Glomerular visceral epithelial cell (primary cell): ENCODE results near the gene POLN.
"Not testable (repeated sequence)": the region's sequence is repeated elsewhere in the genome, so short reads cannot be mapped to it uniquely, and the experiment has no call there.

Source experiments
- DNase-seq: peaks from one replicate; pipeline ENCODE4 v3.0.0-alpha.2; 2016; ENCODE audit errors: extremely low spot score

Gene POLN

DNA sequence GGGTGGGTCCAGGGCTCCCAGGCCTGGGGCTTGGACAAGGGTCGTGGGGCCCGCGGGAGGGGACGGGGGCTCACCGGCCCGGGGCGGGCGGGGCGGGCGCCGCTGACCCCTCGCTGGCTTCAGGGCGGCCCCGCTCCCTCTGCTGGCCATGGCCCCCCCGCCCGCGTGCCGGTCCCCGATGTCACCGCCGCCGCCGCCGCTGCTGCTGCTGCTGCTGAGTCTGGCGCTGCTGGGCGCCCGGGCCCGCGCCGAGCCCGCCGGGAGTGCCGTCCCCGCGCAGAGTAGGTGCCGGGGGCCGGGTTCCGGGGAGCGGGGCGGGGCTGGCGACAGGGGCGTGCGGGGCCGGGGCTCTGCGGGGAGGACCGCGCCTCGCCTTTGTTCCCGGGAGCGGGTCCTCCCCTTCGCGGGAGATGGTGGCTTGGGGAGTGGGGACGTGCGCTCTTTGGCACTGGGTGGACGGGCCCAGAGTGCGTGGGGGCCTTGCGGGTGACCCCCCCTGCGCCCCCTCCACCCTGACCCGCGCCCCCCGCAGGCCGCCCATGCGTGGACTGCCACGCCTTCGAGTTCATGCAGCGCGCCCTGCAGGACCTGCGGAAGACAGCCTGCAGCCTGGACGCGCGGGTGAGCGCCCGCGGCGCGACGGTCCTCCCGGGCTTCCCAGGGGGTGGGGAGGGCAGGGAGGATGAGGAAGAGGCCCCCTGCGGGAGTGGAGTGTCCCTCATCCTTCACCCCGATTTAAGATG lies 199.5 kb downstream of the POLN start:
- DNase-seq = no peak

DNA sequence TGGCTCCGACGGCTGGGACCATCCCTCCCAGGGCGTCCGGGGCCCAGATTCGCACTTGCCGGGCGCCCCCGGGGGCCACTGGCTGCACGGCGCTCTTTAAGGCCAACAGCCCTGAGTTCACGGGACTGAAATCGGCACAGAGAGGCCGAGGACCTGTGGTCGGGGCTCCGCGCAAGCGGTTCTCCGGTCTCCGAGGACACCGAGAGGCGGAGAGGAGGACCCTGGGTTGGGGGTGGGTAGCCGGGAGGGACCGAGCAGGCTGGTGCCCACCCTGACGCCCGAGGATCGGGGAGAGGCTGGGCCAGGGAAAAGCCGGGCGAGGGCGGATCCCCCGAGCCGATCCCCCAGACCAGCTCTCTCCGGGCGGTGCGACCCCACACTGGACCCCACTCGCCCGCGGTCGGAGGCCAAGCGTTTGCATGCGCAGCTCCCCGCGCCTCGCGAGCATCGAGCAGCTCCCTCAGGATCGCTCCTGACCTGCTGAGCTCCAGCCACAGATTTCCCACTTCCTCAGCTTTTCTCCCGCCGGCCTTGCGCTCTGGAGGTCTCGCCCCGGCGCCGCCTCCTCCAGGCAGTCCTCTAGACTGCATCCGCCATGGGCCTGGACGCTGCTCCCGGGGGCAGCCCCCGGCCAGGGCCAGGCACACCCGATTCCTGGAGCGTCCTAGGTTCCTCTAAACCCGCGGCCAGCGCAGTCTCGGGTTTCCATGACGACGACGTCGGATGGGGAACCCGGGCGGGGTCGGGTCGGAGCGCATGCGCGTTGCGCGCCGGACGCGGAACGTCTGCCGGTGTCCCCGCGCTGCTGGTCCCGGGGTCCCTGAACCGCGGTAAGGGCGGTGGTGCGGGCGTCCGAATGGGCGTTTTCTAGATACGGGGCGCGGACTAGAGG lies 200.4 kb downstream of the POLN start:
- peak; percentile 82 for DNase-seq

DNA sequence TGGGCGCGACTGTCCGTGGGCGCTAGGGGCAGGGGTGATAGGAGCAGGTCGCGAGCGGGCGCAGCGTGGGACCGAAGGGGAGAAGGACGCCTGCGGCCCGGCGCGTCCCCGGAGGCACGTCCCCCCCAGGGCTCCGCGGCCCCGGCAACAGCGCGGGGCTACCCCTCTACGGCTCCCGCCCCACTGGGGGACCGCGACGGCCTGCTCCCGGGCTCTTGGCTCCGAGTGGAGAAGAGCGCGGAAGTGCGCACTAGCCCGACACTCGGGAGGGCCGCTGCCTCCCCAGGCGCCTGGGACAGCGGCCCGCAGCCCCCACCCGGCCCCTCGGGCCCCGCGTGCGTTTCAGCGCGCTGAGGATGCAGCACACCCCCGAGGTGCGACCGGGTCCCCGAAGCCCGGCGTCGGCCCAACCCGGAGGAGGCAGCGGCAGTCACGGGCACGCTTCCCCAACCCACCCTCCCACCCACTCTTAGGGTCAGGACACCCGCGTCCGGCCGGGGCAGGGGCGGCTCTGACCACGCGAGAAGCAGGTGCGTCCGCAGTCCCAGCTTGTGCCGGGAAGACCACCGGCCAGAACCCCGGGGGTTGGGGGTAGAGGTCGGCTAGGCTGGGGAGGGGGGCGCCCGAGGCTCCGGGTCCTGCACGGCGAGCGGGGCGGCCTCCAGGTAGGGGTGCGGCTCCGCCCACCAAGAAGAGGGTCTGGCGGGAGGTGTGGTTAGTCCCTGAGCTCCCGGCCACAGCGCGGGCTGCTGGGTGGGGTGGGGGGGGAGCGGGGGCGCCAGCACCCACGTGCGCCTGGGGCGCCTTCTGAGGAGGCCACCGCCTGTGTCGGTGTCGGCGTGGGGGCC lies 201.3 kb downstream of the POLN start:
- DNase-seq = no peak

DNA sequence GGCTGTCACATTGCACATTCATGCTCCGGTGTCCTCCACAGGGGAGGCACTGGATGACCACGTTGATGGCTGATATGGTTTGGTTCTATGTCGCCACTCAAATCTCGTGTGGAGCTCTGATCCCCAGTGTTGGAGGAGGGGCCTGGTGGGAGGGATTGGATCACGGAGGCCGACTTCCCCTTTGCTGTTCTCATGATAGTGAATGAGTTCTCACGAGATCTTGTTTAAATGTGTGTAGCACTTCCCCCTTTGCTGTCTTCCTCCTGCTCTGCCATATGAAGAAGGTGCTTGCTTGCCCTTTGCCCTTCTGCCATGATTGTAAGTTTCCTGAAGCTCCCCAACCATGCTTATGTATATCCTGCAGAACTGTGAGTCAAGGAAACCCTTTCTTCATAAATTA lies 205.1 kb downstream of the POLN start:
- DNase-seq = no peak

DNA sequence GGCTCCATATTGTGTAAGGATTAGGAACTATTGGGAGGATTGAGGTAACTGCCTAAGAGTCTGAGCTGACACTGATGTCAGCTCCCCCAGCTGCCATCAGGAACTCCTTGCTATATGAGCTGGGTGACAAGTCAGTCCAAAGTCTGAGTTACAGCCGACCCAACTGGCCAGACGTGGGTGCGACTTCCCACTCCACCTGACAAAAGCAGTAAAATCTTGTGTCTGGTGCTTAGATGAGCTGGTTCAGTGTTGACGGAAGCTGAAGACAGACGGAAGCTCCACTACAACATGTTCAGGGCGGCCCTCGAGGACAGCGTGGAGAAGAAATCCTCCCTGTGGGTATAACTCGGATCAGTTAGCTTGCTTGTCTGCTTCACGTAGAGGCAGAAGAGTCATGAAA lies 205.6 kb downstream of the POLN start:
- DNase-seq = no peak

DNA sequence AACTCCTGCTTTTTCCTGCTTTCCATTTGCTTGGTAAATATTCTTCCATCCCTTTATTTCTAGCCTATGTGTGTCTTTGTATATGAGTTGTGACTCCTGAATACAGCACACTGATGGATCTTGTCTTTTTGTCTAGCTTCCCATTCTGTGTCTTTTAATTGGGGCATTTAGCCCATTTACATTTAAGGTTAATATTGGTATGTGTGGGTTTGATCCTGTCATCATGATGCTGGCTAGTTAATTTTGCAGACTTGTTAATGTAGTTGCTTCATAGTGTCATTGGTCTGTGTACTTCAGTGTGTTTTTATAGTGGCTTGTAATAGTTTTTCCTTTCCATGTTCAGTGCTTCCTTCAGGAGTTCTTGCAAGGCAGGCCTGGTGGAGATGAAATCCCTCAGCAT lies 210.8 kb downstream of the POLN start:
- DNase-seq = not testable (repeated sequence)

DNA sequence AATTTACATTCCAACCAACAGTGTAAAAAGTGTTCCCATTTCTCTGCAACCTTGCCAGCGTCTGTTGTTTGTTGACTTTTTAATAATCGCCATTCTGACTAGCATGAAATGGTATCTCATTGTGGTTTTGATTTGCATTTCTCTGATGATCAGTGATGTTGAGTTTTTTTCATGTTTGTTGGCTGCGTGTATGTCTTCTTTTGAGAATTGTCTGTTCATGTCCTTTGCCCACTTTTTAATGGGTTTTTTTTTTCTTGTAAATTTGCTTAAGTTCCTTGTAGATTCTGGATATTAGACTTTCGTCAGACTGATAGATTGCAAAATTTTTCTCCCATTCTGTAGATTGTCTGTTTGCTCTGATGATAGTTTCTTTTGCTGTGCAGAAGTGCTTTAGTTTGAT lies 214.8 kb downstream of the POLN start:
- not testable (repeated sequence) for DNase-seq

DNA sequence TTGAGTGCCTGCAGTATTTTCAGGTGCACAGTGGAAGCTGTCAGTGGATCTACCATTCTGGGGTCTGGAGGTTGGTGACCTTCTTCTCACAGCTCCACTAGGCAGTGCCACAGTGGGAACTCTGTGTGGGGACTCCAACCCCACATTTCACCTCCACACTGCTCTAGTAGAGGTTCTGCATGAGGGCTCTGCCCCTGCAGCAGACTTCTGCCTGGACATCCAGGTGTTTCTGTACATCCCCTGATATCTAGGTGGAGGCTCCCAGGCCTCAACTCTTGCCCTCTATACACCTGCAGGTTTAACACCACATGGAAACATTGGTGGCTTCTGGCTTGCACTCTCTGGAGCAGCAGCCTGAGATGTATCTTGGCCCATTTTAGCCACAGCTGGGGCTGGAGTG lies 216.1 kb downstream of the POLN start:
- no peak for DNase-seq

DNA sequence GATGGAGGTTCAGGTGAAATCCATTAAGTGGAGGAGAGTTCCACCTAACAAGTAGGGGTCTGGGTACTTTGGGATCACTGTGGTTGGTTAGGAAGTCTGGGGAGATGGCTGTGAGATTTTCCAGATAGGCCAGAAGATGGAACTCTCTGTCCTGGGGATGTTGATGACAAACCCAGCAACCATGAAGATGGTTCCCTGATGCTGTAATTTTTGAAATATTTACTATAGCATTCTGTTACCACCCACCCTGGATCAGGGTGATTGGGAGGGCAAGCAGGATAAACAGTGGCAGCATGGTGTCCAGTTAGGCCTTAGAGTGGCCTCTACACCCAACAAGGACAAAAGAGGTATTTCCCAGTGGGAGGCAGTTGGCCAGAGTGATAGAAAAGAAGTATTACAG lies 217.2 kb downstream of the POLN start:
- DNase-seq = no peak
